Measurements from ENCODE around the gene TANGO6. TPM values are rescaled to one million over a fixed set of nuclear protein-coding genes. Genes with fewer than 3 reads are reported as not detected.
"Not testable (repeated sequence)": the region's sequence is repeated elsewhere in the genome, so short reads cannot be mapped to it uniquely, and the experiment has no call there.

TANGO6 gene
- total RNA-seq, 1 donor from 2014 or later = 23.0 TPM

- peak; percentile 71 for DNase-seq (ENCODE audit: low spot score)
Observed at GRCh38 chr16:69114346-69114975, 271.1 kb downstream of the TANGO6 start.

GRCh38 chr16:69114976-69115355 is 271.6 kb downstream of the TANGO6 start:
- DNase-seq (ENCODE audit: low spot score) = peak; percentile 74

GRCh38 chr16:69115361-69115760 is 272.0 kb downstream of the TANGO6 start:
- peak; percentile 81 for DNase-seq (ENCODE audit: low spot score)

- no peak for DNase-seq (ENCODE audit: low spot score)
Observed at GRCh38 chr16:69115837-69116236, 272.5 kb downstream of the TANGO6 start.

- DNase-seq (ENCODE audit: low spot score) = peak; percentile 35
Observed at GRCh38 chr16:69116256-69116875, 273.0 kb downstream of the TANGO6 start.

- peak; percentile 62 for DNase-seq (ENCODE audit: low spot score)
Observed at GRCh38 chr16:69116906-69117305, 273.6 kb downstream of the TANGO6 start.

- no peak for DNase-seq (ENCODE audit: low spot score)
Observed at GRCh38 chr16:69118468-69118867, 275.1 kb downstream of the TANGO6 start.

- DNase-seq (ENCODE audit: low spot score) = no peak
Observed at GRCh38 chr16:69118994-69119393, 275.7 kb downstream of the TANGO6 start.

- DNase-seq (ENCODE audit: low spot score) = no peak
Observed at GRCh38 chr16:69119536-69119935, 276.2 kb downstream of the TANGO6 start.

GRCh38 chr16:69120096-69120664 is 276.8 kb downstream of the TANGO6 start:
- no peak for DNase-seq (ENCODE audit: low spot score)

- DNase-seq (ENCODE audit: low spot score) = no peak
Observed at GRCh38 chr16:69123910-69124309, 280.6 kb downstream of the TANGO6 start.

GRCh38 chr16:69124406-69124805 is 281.1 kb downstream of the TANGO6 start:
- not testable (repeated sequence) for DNase-seq (ENCODE audit: low spot score)

GRCh38 chr16:69124961-69125360 is 281.6 kb downstream of the TANGO6 start:
- not testable (repeated sequence) for DNase-seq (ENCODE audit: low spot score)

- no peak for DNase-seq (ENCODE audit: low spot score)
Observed at GRCh38 chr16:69126221-69126620, 282.9 kb downstream of the TANGO6 start.

GRCh38 chr16:69126801-69127200 is 283.5 kb downstream of the TANGO6 start:
- DNase-seq (ENCODE audit: low spot score) = not testable (repeated sequence)

- DNase-seq (ENCODE audit: low spot score) = no peak
Observed at GRCh38 chr16:69127966-69128510, 284.7 kb downstream of the TANGO6 start.

GRCh38 chr16:69130461-69130860 is 287.1 kb downstream of the TANGO6 start:
- DNase-seq (ENCODE audit: low spot score) = no peak

GRCh38 chr16:69131167-69131838 is 288.0 kb downstream of the TANGO6 start:
- DNase-seq (ENCODE audit: low spot score) = no peak

- peak; percentile 94 for DNase-seq (ENCODE audit: low spot score)
Observed at GRCh38 chr16:69131839-69132423, 288.6 kb downstream of the TANGO6 start.

GRCh38 chr16:69132424-69133252 is 289.3 kb downstream of the TANGO6 start, which contains the start of the genes CHTF8 and UTP4:
TSS of gene CHTF8 (minus strand) at chr16:69132588. CDS start at chr16:69121458, 11,130 bp downstream.
TSS of gene UTP4 (plus strand) at chr16:69132649. CDS start at chr16:69133460, 811 bp downstream.
- peak; percentile 95 for DNase-seq (ENCODE audit: low spot score)
